H9 (cell line): Measurements from ENCODE around the gene MDFI. TPM values are rescaled to one million over a fixed set of nuclear protein-coding genes. Genes with fewer than 3 reads are reported as not detected.

Source experiments
- DNase-seq: peaks from one replicate; pipeline ENCODE4 v3.0.0-alpha.2; 2017
- H2AFZ ChIP-seq: one replicate; pipeline ENCODE4 v1.6.1; 2013; ENCODE audit warnings: mild to moderate bottlenecking, low read length, control low read depth, moderate library complexity
- H2AK5ac ChIP-seq: 2 replicates; pipeline ENCODE4 v1.6.1; 2013; ENCODE audit warnings: low read length, control low read depth, mixed read lengths; ENCODE audit not compliant: insufficient read length
- H2BK120ac ChIP-seq: one replicate; pipeline ENCODE4 v1.6.1; 2013; ENCODE audit warnings: low read depth, mild to moderate bottlenecking, low read length, control low read depth, inconsistent platforms; ENCODE audit not compliant: poor library complexity, severe bottlenecking
- H2BK12ac ChIP-seq: 2 replicates; pipeline ENCODE4 v1.6.1; 2013; ENCODE audit warnings: low read length, control low read depth, mixed read lengths, low read depth; ENCODE audit not compliant: insufficient read length
- H2BK15ac ChIP-seq: 2 replicates; pipeline ENCODE4 v1.6.1; 2013; ENCODE audit warnings: low read depth, low read length, control low read depth
- H2BK20ac ChIP-seq: one replicate; pipeline ENCODE4 v1.6.1; 2013; ENCODE audit warnings: low read depth, mild to moderate bottlenecking, low read length, control low read depth, inconsistent platforms; ENCODE audit not compliant: poor library complexity, severe bottlenecking
- H2BK5ac ChIP-seq: 2 replicates; pipeline ENCODE4 v1.6.1; 2013; ENCODE audit warnings: low read length, control low read depth, mixed read lengths; ENCODE audit not compliant: insufficient read length
- H3K14ac ChIP-seq: 2 replicates; pipeline ENCODE4 v1.6.1; 2013; ENCODE audit warnings: low read length, control low read depth; ENCODE audit not compliant: insufficient read depth
- H3K18ac ChIP-seq: 2 replicates; pipeline ENCODE4 v1.6.1; 2013; ENCODE audit warnings: low read depth, mild to moderate bottlenecking, mixed read lengths, low read length, control low read depth; ENCODE audit not compliant: insufficient read length
- H3K23ac ChIP-seq: 2 replicates; pipeline ENCODE4 v1.6.1; 2013; ENCODE audit warnings: low read length, control low read depth, mixed read lengths, low read depth; ENCODE audit not compliant: insufficient read length
- H3K23me2 ChIP-seq: 2 replicates; pipeline ENCODE4 v1.6.1; 2013; ENCODE audit warnings: low read depth, mild to moderate bottlenecking, mixed read lengths, low read length, control low read depth; ENCODE audit not compliant: insufficient read length, poor library complexity, severe bottlenecking
- H3K27ac ChIP-seq: 2 replicates; pipeline ENCODE4 v1.5.1; 2013; ENCODE audit warnings: low read length, control low read depth, mixed read lengths, low read depth; ENCODE audit not compliant: insufficient read length
- H3K27me3 ChIP-seq: 2 replicates; pipeline ENCODE4 v1.6.1; 2013; ENCODE audit warnings: low read length, control low read depth, inconsistent platforms; ENCODE audit not compliant: insufficient read depth
- H3K4ac ChIP-seq: 2 replicates; pipeline ENCODE4 v1.6.1; 2013; ENCODE audit warnings: low read depth, mild to moderate bottlenecking, control low read depth, inconsistent platforms, low read length, moderate library complexity
- H3K4me1 ChIP-seq: 2 replicates; pipeline ENCODE4 v1.6.1; 2013; ENCODE audit warnings: low read length, control low read depth, inconsistent platforms; ENCODE audit not compliant: insufficient read depth
- H3K4me2 ChIP-seq: 2 replicates; pipeline ENCODE4 v1.6.1; 2013; ENCODE audit warnings: low read length, control low read depth, mixed read lengths; ENCODE audit not compliant: insufficient read length, insufficient read depth
- H3K56ac ChIP-seq: 2 replicates; pipeline ENCODE4 v1.6.1; 2013; ENCODE audit warnings: low read depth, mild to moderate bottlenecking, mixed read lengths, low read length, control low read depth; ENCODE audit not compliant: insufficient read length
- H3K79me1 ChIP-seq: 2 replicates; pipeline ENCODE4 v1.6.1; 2013; ENCODE audit warnings: low read depth, mild to moderate bottlenecking, moderate library complexity, low read length, control low read depth, inconsistent platforms; ENCODE audit not compliant: insufficient read depth, poor library complexity, severe bottlenecking
- H3K79me2 ChIP-seq: 2 replicates; pipeline ENCODE4 v1.6.1; 2013; ENCODE audit warnings: low read length, control low read depth, inconsistent platforms; ENCODE audit not compliant: insufficient read depth
- H3K9ac ChIP-seq: 2 replicates; pipeline ENCODE4 v1.6.1; 2013; ENCODE audit warnings: low read length, control low read depth, mixed read lengths; ENCODE audit not compliant: insufficient read length; ENCODE audit errors: extremely low read depth
- H3K9me3 ChIP-seq: one replicate; pipeline ENCODE4 v1.6.1; 2013; ENCODE audit warnings: low read depth, low read length, inconsistent platforms; ENCODE audit not compliant: control insufficient read depth
- H3T11ph ChIP-seq: one replicate; pipeline ENCODE4 v1.6.1; 2013; ENCODE audit warnings: mild to moderate bottlenecking, low read length, control low read depth, inconsistent platforms
- H4K20me1 ChIP-seq: one replicate; pipeline ENCODE4 v1.6.1; 2013; ENCODE audit not compliant: control insufficient read depth, insufficient read length, insufficient read depth
- H4K5ac ChIP-seq: 2 replicates; pipeline ENCODE4 v1.6.1; 2013; ENCODE audit warnings: low read depth, mild to moderate bottlenecking, mixed read lengths, low read length, control low read depth; ENCODE audit not compliant: insufficient read length
- H4K8ac ChIP-seq: replicated peaks from 2 replicates; pipeline ENCODE4 v1.6.1; 2013; ENCODE audit warnings: low read length, control low read depth, mixed read lengths, low read depth; ENCODE audit not compliant: insufficient read length
- H4K91ac ChIP-seq: 2 replicates; pipeline ENCODE4 v1.6.1; 2013; ENCODE audit warnings: low read depth, mild to moderate bottlenecking, moderate library complexity, mixed read lengths, low read length, control low read depth; ENCODE audit not compliant: insufficient read length
- H3K27ac Mint-ChIP-seq, 3 experiments: 2 replicates in 2 of 3; 3 replicates in 1 of 3; pipeline ENCODE4 v1.8.0; 2020 to 2021; ENCODE audit warnings: mixed read lengths in 3 of 3, mild to moderate bottlenecking in 1 of 3, moderate library complexity in 1 of 3
- H3K27me3 Mint-ChIP-seq: 2 replicates; pipeline ENCODE4 v1.8.0; 2021; ENCODE audit warnings: low read depth, mild to moderate bottlenecking, moderate library complexity, mixed read lengths
- H3K36me3 Mint-ChIP-seq, 3 experiments: 2 replicates in 2 of 3; 3 replicates in 1 of 3; pipeline ENCODE4 v1.8.0; 2020 to 2021; ENCODE audit warnings: low read depth in 3 of 3, mixed read lengths in 3 of 3; ENCODE audit not compliant: insufficient read depth in 1 of 3
- H3K4me1 Mint-ChIP-seq, 2 experiments: 2 replicates each; pipeline ENCODE4 v1.8.0; 2020; ENCODE audit warnings: mixed read lengths in 2 of 2
- H3K4me3 Mint-ChIP-seq, 2 experiments: 2 replicates in 1 of 2; 3 replicates in 1 of 2; pipeline ENCODE4 v1.8.0; 2020 to 2021; ENCODE audit warnings: mild to moderate bottlenecking in 2 of 2, mixed read lengths in 2 of 2, moderate library complexity in 1 of 2
- H3K9me3 Mint-ChIP-seq, 2 experiments: 2 replicates in 1 of 2; 3 replicates in 1 of 2; pipeline ENCODE4 v1.8.0; 2020; ENCODE audit warnings: mild to moderate bottlenecking in 2 of 2, mixed read lengths in 2 of 2, moderate library complexity in 1 of 2
- CTCF ChIP-seq: fragments of 200-600 bp; sonication (generic); conservative IDR thresholded peaks from 3 replicates; pipeline ENCODE4 v1.8.0; 2021; ENCODE audit warnings: antibody characterized with exemption, mild to moderate bottlenecking
- WGBS: extraction: QIAGEN DNeasy Blood & Tissue Kit; methylation state at CpG from one replicate; pipeline ENCODE4 v1.1.7; 2013; ENCODE audit warnings: missing lambda C conversion rate, low lambda C conversion rate, mixed read lengths; ENCODE audit not compliant: insufficient read length; ENCODE audit errors: extremely low coverage; 5-methylcytosine and 5-hydroxymethylcytosine counted together
- total RNA-seq: library from RNA; stranded (reverse); gene quantifications from 2 replicates; pipeline ENCODE4 v1.2.1, GENCODE V29; 2021

The MDFI gene
- total RNA-seq, 1 experiment from 2014 or later = 45.0 TPM

GRCh38 chr6:41595166-41595565, 43.1 kb upstream of the MDFI start:
- no CpG with 5 or more reads among the region's 6 CpGs for WGBS
- no peak overlapping the region for H2AFZ ChIP-seq
- no peaks in the 10 kb centered on the region for H3K27me3 ChIP-seq
- peaks cover 21% of the 10 kb centered on the region for H3K27me3 Mint-ChIP-seq
- no peak for TF ChIP-seq CTCF
- no peak overlapping the region for H3K23ac ChIP-seq
- peaks cover 22 to 30% of the 10 kb centered on the region in 2 experiments for H3K4me1 Mint-ChIP-seq
- no peak overlapping the region for H3K56ac ChIP-seq
- peaks cover 0 to 24% (median 15%) of the 10 kb centered on the region in 3 experiments; a peak in 6 of 7 replicates for H3K36me3 Mint-ChIP-seq
- no peaks in the 10 kb centered on the region for H3K9me3 ChIP-seq
- no peaks in the 10 kb centered on the region for H3K79me1 ChIP-seq
- no peak overlapping the region for H2AK5ac ChIP-seq
- H3K14ac ChIP-seq = no peak overlapping the region
- no peak overlapping the region for H2BK120ac ChIP-seq
- H3K4ac ChIP-seq = no peak overlapping the region
- H2BK5ac ChIP-seq = no peak overlapping the region
- H2BK15ac ChIP-seq = no peak overlapping the region
- H4K20me1 ChIP-seq = no peaks in the 10 kb centered on the region
- no peak overlapping the region for H3K4me2 ChIP-seq
- no peaks in the 10 kb centered on the region for H3K23me2 ChIP-seq
- no peak overlapping the region for H2BK20ac ChIP-seq
- H3K9ac ChIP-seq = no peak overlapping the region
- H3T11ph ChIP-seq = no peak overlapping the region
- H2BK12ac ChIP-seq = no peak overlapping the region
- no peaks in the 10 kb centered on the region for H3K79me2 ChIP-seq
- no peak overlapping the region for H3K27ac ChIP-seq
- no peak overlapping the region for H3K18ac ChIP-seq
- no peak for DNase-seq
- H4K5ac ChIP-seq = no peak overlapping the region
- no peaks in the 10 kb centered on the region; a peak in 1 of 5 replicates for H3K9me3 Mint-ChIP-seq
- H3K4me3 Mint-ChIP-seq = no peak overlapping the region
- peaks cover 2% of the 10 kb centered on the region; the same call in 1 of the 2 replicates for H3K4me1 ChIP-seq
- H3K27ac Mint-ChIP-seq = no peak overlapping the region; a peak in 1 of 7 replicates
- no peak overlapping the region for H4K8ac ChIP-seq
- H4K91ac ChIP-seq = no peak overlapping the region
